22Rv1 (cell line): ENCODE results near the gene MED26.

ENCODE experiments used
- CTCF ChIP-seq: fragments of 450-650 bp; IDR thresholded peaks from 2 replicates; pipeline ENCODE4 v1.5.1; 2017; ENCODE audit warnings: mild to moderate bottlenecking
- ZFX ChIP-seq: fragments of 450-650 bp; IDR thresholded peaks from 2 replicates; pipeline ENCODE4 v1.6.1; 2017; ENCODE audit warnings: antibody characterized with exemption, borderline replicate concordance

- TF ChIP-seq CTCF (peak; percentile 9; the same call in 1 of the 2 replicates), ZFX (no peak)
Measured at GRCh38 chr19:16627928-16628182, 149 bp downstream of the MED26 start.
